ENCODE results near the gene CKAP2L.

DNA sequence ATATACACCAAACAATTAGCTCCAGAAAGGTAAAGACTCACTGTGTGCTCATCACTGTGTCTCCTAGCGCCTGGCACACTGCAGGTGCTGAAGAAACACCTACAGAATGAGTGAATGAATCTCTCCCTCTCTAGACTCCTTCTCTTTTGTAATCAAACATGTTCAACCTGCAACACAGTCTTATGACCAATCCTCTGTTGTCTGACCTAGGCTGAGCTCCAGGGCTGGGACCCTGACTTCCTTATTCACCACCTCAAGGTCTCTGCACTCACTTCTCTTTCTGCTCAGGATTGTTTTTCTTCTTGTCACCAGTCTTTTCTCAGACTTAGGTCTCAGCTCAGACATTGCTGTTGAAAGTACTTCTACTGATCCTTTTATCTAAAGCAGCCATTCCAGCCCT, 9.8 kb downstream of the CKAP2L start:
- TF ChIP-seq CTCF (IDR thresholded peaks at IDR 0.05) (no peak), POLR2AphosphoS5 (IDR thresholded peaks at IDR 0.05) (no peak)

Data from breast epithelium (tissue), 3 donors.